HG02981 (cell line): ENCODE data around the gene GINS2.

Experiments
- ATAC-seq: cut with Tn5 transposase; IDR thresholded peaks from one replicate; pipeline ENCODE4 v1.9.1; 2021; ENCODE audit warnings: mild to moderate bottlenecking, moderate library complexity; ENCODE audit not compliant: unreplicated experiment

GINS2 gene

DNA sequence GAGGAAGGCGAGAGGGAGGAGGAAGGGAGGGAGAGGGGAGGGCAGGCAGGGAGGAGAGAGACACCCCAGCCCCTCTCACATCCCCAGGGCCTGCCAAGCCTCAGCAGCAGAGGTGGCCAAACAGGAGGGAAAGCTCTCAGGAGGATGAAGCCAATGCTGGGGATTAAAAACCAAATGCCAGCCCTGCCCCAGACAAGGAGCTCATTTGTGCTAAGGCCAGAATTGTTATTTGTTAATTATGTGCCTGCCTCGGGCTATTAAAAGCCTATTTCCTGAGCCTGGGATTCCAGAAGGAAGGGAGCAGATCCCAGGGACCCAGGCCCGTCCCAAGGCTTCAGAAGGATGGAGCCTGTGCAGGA is 27.9 kb upstream of the GINS2 start:
- ATAC-seq, result no peak

DNA sequence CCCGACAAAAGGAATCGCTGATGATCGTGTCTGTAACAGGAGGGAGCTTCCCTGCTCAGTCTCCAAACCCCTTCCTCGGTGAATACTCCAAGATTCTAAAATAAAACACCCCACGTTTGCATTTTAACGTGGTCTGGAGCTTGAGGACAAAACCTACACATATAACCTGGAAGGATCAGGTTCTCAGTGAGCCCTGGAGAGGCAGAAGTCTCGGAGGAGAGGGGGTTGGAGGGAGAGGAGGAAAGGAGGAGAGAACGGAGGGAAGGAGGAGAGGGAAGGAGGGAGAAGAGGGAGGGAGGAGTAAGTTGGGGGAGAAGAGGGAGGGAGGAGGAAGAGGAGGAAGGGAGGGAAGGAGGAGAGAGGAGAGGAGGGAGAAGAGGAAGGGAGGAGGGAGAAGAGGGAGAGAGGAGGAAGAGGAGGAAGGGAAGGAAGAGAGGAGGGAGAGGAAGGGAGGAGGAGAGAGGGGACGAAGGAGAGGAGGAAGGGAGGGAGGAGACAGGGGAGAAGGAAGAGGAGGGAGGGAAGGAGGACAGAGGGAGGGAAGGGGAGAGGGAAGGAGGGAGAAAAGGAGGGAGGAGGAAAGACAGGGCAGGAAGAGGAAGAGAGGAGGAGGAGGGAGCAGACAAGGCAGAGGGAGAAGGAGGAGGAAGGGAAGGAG is 27.4 kb upstream of the GINS2 start:
- ATAC-seq, result no peak

DNA sequence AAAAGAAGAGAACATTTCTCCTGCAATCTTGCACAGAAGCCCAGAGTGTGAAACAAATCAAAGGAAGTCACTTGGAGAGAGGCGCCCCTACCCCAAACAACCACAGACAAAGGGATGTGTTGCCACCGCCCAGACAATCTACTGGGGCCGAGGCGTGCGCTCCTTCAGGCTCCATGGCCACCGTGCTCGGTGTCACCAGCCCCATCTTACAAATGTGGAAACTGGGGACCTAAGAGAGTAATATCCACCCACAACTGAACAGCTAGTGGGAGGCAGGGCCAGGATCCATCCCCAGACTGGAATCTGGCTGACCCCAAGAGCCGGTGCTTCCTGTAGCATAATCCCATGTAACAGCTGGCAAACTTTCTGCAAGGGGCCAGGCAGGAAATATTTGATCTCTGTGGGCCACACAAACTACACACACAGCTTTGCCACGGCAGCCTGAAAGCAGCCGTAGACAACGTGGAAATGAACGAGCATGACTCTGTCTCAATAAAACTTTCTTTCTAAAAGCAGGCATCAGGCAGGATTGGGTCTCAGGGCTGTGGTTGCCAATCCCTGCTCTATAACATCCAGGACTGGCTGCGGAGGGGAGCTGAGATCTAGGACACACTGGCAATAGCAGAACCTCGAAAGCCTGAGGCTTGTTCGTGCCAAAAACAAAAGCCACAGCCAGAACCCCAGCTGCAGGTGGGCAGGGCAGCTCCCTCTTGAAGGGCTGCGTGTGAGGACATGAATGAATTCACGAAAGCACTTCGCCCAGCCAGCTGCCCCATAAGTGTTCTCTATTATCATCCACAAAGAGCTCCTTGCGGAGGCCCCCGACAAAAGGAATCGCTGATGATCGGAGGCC is 26.6 kb upstream of the GINS2 start:
- no peak for ATAC-seq

DNA sequence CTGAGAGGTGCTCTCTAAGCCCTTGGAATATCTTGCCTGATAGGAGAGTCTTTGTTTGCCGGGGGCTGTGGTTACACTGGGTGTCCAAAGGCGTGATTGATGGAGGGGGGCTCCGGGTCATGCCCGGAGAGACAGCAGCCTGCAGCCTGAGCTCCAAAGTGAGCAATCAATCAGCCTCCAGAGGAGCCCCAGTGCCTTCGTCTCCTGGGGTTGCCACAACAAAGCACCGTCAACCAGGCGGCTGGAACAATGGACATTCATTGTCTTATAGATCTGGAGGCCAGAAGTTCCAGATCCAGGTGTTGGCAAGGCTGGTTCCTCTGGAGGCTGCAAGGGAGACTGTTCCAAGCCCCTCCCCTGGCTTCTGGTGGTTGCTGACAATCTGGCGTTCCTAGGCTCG is 24.0 kb upstream of the GINS2 start:
- ATAC-seq, result no peak

DNA sequence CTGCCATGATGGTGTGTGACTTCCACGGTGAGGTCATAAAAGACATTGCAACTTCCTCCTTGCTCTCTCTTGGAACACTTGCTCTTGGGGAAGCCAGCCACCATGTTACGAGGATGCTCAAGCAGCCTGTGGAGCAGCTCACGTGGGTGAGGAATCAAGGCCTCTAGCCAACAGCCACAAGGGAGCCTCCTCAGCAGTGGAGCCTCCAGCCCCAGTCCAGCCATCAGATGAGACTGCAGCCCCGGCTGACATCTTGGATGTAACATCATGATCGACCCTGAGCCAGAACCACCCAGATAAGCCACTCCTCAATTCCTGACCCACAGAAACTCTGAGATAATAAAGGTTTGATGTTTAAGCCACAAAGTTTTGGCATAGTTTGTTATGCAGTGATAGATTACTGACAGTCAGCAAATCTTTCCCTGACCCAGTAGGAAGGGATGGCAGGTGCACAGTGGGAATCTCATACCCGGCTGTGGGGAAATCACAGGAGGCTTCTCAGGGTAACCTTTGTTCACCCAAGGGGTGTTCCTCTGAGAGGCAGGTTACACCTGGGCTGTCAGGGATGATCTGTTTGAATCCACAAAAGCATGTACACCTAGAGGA is 23.3 kb upstream of the GINS2 start:
- ATAC-seq, result no peak

DNA sequence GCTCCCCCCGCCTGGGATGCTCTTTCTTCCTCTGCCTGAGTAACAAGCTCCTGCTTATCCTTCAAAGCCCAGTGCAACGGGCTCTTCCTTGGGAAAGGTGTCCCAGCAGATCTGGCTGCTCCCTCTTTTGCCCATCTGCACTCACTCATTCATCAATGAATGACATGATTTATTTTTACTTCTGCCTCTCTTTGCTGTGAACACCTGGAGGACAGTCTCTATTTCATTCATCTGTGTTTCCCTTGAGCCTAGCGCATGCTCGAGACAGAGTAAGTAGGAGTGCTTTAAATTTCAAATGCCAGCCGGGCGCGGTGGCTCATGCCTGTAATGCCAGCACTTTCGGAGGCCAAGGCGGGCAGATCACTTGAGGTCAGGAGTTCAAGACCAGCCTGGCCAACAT is 22.0 kb upstream of the GINS2 start:
- no peak for ATAC-seq

DNA sequence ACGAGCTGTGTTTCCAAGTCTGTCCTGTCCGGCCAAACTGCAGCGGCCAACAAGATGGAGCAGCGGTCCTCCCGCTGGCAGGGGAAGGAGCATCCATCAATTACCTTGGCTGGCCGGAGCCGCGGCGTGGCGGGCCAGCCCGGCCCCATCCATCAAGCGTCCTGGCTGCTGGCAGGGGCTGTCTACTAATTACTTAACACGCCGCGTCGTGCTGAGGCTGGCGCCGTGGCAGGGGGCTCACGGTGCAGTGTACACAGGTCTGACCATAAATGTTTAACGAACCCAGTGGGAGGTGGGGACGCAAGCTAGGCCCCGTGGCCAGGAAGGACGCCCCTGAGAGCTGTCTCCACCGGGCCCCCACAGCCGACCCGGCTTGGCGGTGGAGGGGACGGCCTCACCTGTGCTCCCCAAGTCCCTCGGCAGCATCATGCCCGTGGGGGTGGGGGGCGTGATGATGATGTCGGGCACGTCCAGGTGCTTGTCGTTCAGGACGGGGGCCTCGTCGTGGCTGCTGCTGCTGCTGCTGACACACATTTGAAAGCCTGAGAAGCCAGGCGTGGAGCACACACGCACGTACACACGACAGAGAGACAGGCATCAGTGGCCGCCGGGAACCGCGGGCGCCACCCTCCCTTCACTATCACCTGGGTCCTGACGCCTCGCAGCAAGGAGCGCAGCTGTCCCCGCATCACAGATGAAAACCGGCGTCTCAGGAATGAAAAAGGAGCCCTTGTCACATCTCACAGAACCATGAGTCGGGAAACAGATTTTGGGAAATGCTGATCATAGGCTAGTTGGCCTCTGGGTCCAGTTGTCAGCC is 21.2 kb upstream of the GINS2 start:
- no peak for ATAC-seq

DNA sequence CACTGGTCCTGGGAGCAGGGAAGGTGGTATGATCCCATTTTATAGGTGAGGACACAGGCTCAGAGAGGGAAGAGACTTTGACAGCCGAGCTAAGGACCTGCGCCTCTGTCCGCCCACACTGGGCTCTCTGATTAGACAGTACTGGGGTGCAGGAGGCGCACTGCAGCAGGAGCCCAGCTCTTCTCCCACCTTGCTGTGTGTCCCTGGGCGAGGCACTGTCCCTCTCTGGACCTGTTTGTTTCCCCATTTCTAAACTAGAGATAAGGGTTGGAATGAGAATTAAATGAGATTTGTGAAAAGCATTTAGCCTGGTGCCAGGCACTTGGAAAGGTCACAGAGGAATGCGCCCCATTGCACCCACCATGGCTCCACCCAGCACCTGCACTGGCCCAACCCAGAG is 19.6 kb upstream of the GINS2 start:
- no peak for ATAC-seq

DNA sequence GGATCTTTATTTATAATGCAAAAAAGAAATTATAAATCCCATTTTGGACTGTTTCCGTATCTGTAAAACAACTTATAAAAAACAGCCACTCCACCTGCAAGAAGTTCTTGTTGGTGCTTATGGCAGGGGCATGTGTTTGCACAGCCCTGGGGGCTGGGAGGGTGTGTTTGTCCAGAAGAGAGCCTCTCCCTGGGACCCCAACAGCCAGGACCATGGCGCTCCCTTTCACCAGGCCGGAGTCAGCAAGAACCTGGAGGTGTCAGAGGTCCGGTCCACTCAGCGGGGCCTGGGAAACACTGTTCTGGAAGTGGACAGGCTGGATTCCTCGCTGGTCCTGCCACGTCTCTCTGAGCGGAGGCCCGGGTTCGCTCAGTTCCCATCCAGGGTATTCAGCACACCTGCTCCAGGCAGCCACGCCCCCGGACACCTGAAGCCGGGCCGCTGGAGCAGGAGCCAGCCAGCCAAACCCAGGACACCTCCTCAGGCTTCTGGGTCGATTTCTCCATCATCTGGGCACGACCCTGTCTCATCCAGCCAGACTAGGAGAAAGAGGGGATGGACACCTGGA is 18.9 kb upstream of the GINS2 start:
- no peak for ATAC-seq

DNA sequence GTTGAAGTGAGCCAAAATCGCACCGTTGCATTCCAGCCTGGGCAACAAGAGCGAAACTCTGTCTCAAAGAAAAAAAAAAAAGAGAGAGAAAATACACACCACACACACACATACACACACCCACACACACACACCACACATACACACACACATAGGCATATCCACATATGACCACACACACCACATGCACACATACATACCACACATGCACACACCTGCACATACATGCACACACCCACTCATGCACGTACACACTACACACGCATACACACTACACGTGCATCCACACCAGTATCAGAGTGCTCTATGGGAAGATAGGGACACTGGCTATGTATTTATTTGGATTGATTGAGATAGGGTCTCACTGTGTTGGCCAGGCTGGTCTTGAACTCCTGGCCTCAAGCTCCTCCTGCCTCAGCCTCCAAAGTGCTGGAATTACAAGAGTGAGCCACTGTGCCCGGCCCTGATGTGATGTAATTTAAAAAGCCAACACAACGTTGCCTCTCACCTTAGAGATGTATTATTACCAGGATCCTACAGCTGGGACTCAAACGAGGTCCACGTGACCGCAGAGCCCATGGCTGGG is 17.8 kb upstream of the GINS2 start:
- ATAC-seq, result no peak

DNA sequence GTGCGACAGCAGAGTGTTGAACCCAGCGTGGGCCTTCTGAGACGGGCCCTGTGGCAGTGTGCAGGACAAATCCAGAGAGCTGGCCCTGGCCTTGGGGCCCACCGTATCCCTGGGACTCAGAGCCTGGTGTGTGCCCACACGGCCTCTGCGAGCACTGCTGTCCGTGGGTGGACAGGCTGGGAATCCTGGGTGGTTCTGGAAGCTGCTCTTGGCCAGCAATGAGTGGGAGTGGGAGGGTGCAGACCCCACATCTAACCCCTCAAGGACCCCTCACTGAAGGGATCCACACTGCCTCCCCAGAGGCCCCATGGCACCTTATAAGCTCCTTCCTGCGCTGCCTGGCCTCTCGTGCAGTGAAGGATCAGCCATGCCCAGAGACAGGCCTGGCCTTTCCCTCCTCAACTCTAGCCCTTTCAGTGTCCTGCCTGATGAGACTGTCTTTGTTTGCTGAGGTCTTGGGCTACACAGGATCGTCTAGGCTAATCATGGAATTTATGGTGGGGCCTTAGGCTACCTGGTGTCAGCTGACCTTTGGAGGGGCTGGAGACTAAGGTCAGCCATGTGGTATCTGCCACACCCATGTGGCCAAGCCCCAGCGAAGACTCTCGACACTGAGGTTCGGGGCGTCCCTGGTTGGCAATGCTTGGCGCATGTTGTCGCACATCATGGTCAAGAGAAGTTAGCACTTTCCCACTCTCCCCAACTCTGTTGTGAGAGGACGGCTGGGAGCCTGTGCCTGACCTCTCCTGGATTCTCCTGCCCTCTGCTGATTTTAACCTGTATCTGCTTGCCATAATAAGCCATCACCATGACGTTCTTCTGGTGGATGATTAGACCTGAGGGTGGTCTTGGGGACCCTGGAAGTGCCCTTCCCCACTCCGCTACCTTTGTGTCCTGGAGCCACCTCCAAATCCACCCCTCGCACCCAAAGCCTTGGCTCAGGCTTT is 16.4 kb upstream of the GINS2 start:
- ATAC-seq, result no peak

DNA sequence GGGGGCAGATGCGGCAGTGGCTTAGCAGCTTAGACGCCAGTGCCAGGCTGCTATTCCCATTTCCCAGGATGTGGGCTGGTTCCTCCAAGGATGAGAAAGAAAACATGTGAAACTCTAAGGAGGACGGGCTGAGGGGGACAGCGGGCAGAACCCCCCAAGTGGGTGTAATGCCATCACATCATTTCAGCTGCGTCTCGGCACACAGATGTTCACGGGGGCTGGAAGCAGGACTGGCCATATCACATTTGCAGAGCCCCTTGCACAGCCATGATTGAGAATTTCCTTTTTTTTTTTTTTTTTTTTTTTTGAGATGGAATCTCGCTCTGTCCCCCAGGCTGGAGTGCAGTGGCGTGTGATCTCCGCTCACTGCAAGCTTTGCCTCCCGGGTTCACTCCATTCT is 15.3 kb upstream of the GINS2 start:
- ATAC-seq, result no peak

DNA sequence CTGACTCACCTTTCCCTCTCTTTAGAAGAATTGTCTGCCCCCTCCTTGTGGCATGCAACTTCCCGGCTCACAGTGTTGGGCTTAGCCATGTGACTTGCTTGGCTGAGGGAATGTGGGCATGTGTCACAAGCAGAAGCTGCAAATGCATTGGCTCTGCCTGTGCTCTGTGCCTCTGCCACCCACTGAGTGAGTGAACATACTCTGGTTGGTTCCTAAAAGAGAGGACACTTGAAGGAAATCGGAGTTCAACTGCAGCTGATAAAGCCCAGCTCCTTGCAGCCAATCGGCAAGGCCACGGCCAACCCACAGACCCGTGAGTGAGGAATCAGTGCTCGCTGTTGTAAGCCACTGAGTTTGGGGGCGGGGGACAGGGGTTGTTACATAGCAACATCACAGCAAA is 10.9 kb upstream of the GINS2 start:
- ATAC-seq, result no peak

DNA sequence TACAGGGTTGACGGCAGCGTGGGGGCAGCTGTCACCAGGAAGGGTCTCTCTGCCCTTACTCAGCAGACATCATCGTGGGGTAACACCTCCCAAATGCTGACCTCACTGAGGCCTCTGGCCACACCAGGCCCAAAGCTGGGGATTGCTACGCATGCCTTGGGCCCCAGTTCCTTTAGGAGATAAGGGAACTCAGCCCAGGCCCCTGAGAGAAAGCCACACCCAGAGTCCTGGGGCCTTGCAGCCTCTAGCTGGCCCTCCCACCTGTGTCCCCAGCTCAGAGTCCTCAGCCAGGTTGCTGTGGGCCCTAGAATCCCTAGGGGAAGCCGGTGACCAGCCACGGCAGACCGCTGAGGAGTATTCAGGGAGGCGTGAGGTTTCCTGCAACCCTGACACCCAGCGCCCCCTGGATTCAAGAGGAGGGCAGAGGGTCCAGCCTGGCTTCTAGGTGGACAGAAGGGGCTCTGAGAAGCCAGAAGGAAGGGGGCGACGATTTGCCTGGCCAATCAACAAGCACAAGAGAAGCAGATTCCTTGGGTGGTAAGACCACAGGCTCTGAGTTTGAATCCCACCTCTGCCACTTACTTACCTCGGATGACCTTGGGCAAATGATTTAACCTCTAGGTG is 10.3 kb upstream of the GINS2 start:
- ATAC-seq, result no peak

DNA sequence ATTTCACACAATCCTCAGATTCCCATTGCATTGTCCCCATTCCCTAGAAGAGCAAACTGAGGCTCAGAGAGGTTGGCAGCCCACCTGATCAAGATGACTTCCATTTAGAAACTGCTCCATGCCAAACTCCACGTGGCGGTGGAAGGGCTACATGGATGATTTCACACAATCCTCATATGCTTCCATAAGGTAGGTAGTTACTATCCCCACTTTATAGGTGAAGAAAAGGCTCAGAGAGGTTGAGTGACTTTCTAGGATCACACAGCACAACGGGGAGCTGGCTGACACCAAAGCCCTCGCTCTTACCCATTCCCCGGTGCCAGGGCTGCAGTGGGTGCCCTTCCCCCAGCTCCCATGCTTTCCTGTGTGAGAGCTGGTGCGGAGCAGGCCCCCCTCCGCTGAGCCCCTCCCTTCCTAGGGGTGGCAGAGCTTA is 9.7 kb upstream of the GINS2 start:
- no peak for ATAC-seq

DNA sequence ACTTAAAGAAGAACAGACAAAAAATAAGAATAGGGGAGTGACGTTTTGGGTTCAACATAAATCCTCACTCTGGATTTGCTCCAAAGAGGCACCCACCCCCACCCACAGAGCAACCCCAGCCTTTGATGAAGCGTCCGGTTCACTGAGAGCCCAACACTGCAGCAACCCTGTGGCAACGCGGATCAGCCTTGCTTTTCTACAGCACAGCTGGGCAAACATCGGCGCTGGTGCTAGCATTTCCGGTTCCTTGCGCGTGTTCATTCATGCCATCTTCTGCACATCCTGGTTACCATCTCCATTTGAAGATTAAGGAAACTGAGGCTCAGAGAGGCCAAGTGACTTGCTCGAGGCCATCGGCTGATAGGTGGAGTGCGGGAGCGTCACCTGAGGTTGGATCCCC is 8.7 kb upstream of the GINS2 start:
- ATAC-seq, result no peak

DNA sequence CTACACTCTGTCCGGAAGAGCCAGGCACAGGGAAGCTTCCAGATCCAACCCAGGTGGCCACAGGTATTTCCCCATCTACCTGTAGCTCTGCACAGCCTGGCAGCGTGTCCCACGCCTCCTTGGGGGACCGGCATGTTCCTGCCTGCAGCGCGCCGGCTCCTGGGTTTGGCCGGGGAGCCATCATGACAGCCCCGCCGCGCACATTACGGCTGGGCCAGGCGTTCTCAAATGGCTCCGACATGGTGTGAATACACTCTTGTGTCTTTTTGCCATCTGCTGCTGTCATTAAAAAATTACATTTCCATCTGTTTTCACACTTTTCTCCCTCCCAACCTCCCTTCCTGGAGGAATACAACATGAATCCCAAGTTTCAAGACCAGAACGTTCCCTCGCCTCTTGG is 8.0 kb upstream of the GINS2 start:
- no peak for ATAC-seq

DNA sequence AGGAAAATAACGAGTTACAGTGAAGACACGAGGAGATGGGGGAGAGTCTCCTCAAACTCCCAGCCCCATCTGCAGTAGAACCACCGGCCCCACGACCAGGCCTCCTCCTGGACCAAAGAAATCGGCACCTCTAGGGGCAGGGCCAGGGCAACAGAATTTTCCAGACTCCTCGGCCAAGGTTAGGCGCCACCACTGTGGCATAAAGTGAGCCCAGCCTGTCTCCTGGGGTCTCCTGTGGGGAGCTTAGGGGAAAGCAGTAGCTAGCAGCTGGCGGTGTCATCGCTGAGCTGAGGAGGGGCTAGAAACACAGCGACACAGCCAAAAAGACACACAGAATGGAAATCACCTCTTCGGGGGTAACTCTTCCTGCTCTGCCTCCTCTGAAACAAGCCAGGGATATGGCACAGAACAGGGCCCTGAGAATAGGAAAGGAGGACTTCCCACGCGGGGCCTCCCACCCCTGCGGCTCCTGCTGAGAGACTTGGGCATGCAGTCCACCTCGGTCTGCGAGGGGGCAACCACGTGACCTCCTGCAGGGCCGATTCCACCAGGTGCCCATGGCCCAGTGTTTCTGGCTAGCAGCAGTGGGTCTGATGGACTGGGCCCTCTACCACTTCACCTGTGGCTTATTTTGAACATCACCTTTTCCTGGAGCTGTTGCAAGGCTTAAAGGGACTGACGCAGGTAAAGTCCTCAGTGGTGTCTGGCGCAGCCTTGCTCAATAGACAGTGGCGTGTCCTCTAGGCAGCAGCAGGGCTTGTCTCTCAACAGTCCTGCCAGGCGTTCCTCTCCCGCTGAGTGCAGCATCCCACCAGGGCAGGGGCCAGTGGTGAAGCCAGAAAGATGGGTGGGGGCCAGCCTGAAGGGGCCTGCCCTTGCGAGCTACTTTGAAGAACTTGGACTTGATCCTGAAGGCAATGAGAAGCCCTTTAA is 6.7 kb upstream of the GINS2 start:
- no peak for ATAC-seq
